ENCODE data around the gene STARD3NL.
"Not testable (repeated sequence)": the region's sequence is repeated elsewhere in the genome, so short reads cannot be mapped to it uniquely, and the experiment has no call there.

Gene STARD3NL

GRCh38 chr7:38223306-38223705 is 45.3 kb downstream of the STARD3NL start:
- DNase-seq (ENCODE audit: low spot score) = no peak

GRCh38 chr7:38224392-38224791 is 46.3 kb downstream of the STARD3NL start:
- DNase-seq (ENCODE audit: low spot score) = no peak

GRCh38 chr7:38229386-38229785 is 51.3 kb downstream of the STARD3NL start:
- DNase-seq (ENCODE audit: low spot score) = no peak

GRCh38 chr7:38229884-38230642 is 52.0 kb downstream of the STARD3NL start:
- DNase-seq (ENCODE audit: low spot score) = no peak

- DNase-seq (ENCODE audit: low spot score) = no peak
These were observed 54.7 kb downstream of the STARD3NL start for GRCh38 chr7:38232502-38233366.

- not testable (repeated sequence) for DNase-seq (ENCODE audit: low spot score)
These were observed 56.7 kb downstream of the STARD3NL start for GRCh38 chr7:38234759-38235158.

GRCh38 chr7:38235606-38236005 is 57.6 kb downstream of the STARD3NL start:
- DNase-seq (ENCODE audit: low spot score) = no peak

GRCh38 chr7:38239129-38239528 is 61.1 kb downstream of the STARD3NL start:
- DNase-seq (ENCODE audit: low spot score) = not testable (repeated sequence)

GRCh38 chr7:38241071-38241470 is 63.0 kb downstream of the STARD3NL start:
- no peak for DNase-seq (ENCODE audit: low spot score)

GRCh38 chr7:38242814-38243213 is 64.8 kb downstream of the STARD3NL start:
- no peak for DNase-seq (ENCODE audit: low spot score)

- not testable (repeated sequence) for DNase-seq (ENCODE audit: low spot score)
These were observed 65.3 kb downstream of the STARD3NL start for GRCh38 chr7:38243345-38243744.

- no peak for DNase-seq (ENCODE audit: low spot score)
These were observed 66.5 kb downstream of the STARD3NL start for GRCh38 chr7:38244516-38244915.

GRCh38 chr7:38245409-38245977 is 67.4 kb downstream of the STARD3NL start:
- DNase-seq (ENCODE audit: low spot score) = no peak

- no peak for DNase-seq (ENCODE audit: low spot score)
These were observed 70.1 kb downstream of the STARD3NL start for GRCh38 chr7:38248069-38248567.

- DNase-seq (ENCODE audit: low spot score) = not testable (repeated sequence)
These were observed 71.8 kb downstream of the STARD3NL start for GRCh38 chr7:38249849-38250248.

- no peak for DNase-seq (ENCODE audit: low spot score)
These were observed 79.3 kb downstream of the STARD3NL start for GRCh38 chr7:38257350-38257677.

- not testable (repeated sequence) for DNase-seq (ENCODE audit: low spot score)
These were observed 81.1 kb downstream of the STARD3NL start for GRCh38 chr7:38259157-38259556.

GRCh38 chr7:38261601-38262000 is 83.6 kb downstream of the STARD3NL start:
- not testable (repeated sequence) for DNase-seq (ENCODE audit: low spot score)

GRCh38 chr7:38262026-38262425 is 84.0 kb downstream of the STARD3NL start:
- not testable (repeated sequence) for DNase-seq (ENCODE audit: low spot score)

GRCh38 chr7:38262545-38262944 is 84.5 kb downstream of the STARD3NL start:
- no peak for DNase-seq (ENCODE audit: low spot score)

GRCh38 chr7:38263274-38263673 is 85.2 kb downstream of the STARD3NL start:
- not testable (repeated sequence) for DNase-seq (ENCODE audit: low spot score)

- DNase-seq (ENCODE audit: low spot score) = not testable (repeated sequence)
These were observed 86.6 kb downstream of the STARD3NL start for GRCh38 chr7:38264602-38265001.

GRCh38 chr7:38265958-38266357 is 87.9 kb downstream of the STARD3NL start:
- not testable (repeated sequence) for DNase-seq (ENCODE audit: low spot score)
